Middle frontal gyrus (tissue), 1 donor: ENCODE data around the gene MGST2.
"Not testable (repeated sequence)": the region's sequence is repeated elsewhere in the genome, so short reads cannot be mapped to it uniquely, and the experiment has no call there.

Experiments used
- DNase-seq: peaks from one replicate; pipeline ENCODE4 v3.0.0-alpha.2; 2015; ENCODE audit warnings: low spot score; ENCODE audit errors: extremely low spot score

The MGST2 gene

GRCh38 chr4:139665690-139666529 lies at the start of gene MGST2:
MGST2 (plus strand) TSS chr4:139665819; CDS start chr4:139666020, 201 bp downstream.
- no peak for DNase-seq

- no peak for DNase-seq
Measured at GRCh38 chr4:139617702-139618490, 47.7 kb upstream of the MGST2 start.

- no peak for DNase-seq
Measured at GRCh38 chr4:139619644-139620043, 46.0 kb upstream of the MGST2 start.

- no peak for DNase-seq
Measured at GRCh38 chr4:139622901-139623381, 42.7 kb upstream of the MGST2 start.

- DNase-seq, result no peak
Measured at GRCh38 chr4:139624441-139625092, 41.1 kb upstream of the MGST2 start.

- no peak for DNase-seq
Measured at GRCh38 chr4:139625093-139625455, 40.5 kb upstream of the MGST2 start.

- DNase-seq, result no peak
Measured at GRCh38 chr4:139625482-139625881, 40.1 kb upstream of the MGST2 start.

- no peak for DNase-seq
Measured at GRCh38 chr4:139628184-139629012, 37.2 kb upstream of the MGST2 start.

- DNase-seq, result no peak
Measured at GRCh38 chr4:139629436-139630125, 36.0 kb upstream of the MGST2 start.

- DNase-seq, result no peak
Measured at GRCh38 chr4:139630126-139630495, 35.5 kb upstream of the MGST2 start.

GRCh38 chr4:139630991-139631390 lies 34.6 kb upstream of the MGST2 start:
- DNase-seq, result no peak

- DNase-seq, result no peak
Measured at GRCh38 chr4:139631791-139632190, 33.8 kb upstream of the MGST2 start.

- DNase-seq, result not testable (repeated sequence)
Measured at GRCh38 chr4:139632739-139633138, 32.9 kb upstream of the MGST2 start.

- DNase-seq, result no peak
Measured at GRCh38 chr4:139633195-139633594, 32.4 kb upstream of the MGST2 start.

- peak; percentile 48 for DNase-seq
Measured at GRCh38 chr4:139633661-139634060, 32.0 kb upstream of the MGST2 start.

GRCh38 chr4:139635966-139636365 lies 29.7 kb upstream of the MGST2 start:
- DNase-seq, result no peak

GRCh38 chr4:139638306-139638705 lies 27.3 kb upstream of the MGST2 start:
- DNase-seq, result not testable (repeated sequence)

GRCh38 chr4:139639654-139640053 lies 26.0 kb upstream of the MGST2 start:
- no peak for DNase-seq

GRCh38 chr4:139641218-139641617 lies 24.4 kb upstream of the MGST2 start:
- DNase-seq, result no peak

- no peak for DNase-seq
Measured at GRCh38 chr4:139642364-139642763, 23.3 kb upstream of the MGST2 start.
